Stimulated activated naive CD8-positive, alpha-beta T cell treated with anti-CD3 and anti-CD28 coated beads, Interleukin-15, Interleukin-2, amounts not matched to agents 100 ng/mL and 50 ng/mL, for 24 hours (primary cell): ENCODE data around the gene ZNF616.

Source experiments
- H3K27ac Mint-ChIP-seq: one replicate; pipeline ENCODE4 v1.8.0; 2021; ENCODE audit warnings: mild to moderate bottlenecking, mixed read lengths
- H3K27me3 Mint-ChIP-seq: one replicate; pipeline ENCODE4 v1.8.0; 2021; ENCODE audit warnings: mixed read lengths
- H3K36me3 Mint-ChIP-seq: one replicate; pipeline ENCODE4 v1.8.0; 2021; ENCODE audit warnings: low read depth, mixed read lengths
- H3K4me1 Mint-ChIP-seq: one replicate; pipeline ENCODE4 v1.8.0; 2021; ENCODE audit warnings: low read depth, mixed read lengths
- H3K4me3 Mint-ChIP-seq: one replicate; pipeline ENCODE4 v1.8.0; 2021; ENCODE audit warnings: mild to moderate bottlenecking, mixed read lengths
- H3K9me3 Mint-ChIP-seq: one replicate; pipeline ENCODE4 v1.8.0; 2021; ENCODE audit warnings: mixed read lengths

ZNF616 gene

DNA sequence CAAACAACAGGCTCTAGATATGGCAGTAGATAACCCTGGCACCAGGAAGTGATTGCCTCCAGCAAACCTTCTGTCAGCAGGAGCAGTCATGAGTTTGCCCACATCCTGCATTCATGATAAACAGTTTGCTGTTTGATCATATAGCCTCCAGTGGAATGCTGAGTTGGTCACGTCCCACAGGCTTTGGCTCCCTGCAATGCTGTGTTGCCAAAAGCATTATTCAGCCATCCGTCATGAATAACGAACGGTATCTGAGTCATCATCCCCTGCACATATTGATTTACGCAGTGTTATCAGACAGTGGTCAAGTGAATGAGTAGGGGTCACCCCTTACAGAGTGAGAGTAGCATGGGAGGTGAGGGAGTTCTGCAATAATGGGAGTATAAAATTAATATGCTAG lies 69.2 kb downstream of the ZNF616 start:
- Mint-ChIP-seq H3K27ac (no peak overlapping the region), H3K9me3 (peaks cover 62% of the 10 kb centered on the region), H3K4me1 (no peaks in the 10 kb centered on the region), H3K4me3 (no peak overlapping the region), H3K27me3 (no peaks in the 10 kb centered on the region), H3K36me3 (peaks cover 100% of the 10 kb centered on the region)

- peaks cover 60% of the 10 kb centered on the region for H3K9me3 Mint-ChIP-seq
- no peak overlapping the region for H3K4me3 Mint-ChIP-seq
- no peaks in the 10 kb centered on the region for H3K27me3 Mint-ChIP-seq
- no peaks in the 10 kb centered on the region for H3K4me1 Mint-ChIP-seq
- H3K27ac Mint-ChIP-seq: no peak overlapping the region
- H3K36me3 Mint-ChIP-seq: peaks cover 100% of the 10 kb centered on the region
These were observed 70.1 kb downstream of the ZNF616 start for GRCh38 chr19:52069653-52070052.

DNA sequence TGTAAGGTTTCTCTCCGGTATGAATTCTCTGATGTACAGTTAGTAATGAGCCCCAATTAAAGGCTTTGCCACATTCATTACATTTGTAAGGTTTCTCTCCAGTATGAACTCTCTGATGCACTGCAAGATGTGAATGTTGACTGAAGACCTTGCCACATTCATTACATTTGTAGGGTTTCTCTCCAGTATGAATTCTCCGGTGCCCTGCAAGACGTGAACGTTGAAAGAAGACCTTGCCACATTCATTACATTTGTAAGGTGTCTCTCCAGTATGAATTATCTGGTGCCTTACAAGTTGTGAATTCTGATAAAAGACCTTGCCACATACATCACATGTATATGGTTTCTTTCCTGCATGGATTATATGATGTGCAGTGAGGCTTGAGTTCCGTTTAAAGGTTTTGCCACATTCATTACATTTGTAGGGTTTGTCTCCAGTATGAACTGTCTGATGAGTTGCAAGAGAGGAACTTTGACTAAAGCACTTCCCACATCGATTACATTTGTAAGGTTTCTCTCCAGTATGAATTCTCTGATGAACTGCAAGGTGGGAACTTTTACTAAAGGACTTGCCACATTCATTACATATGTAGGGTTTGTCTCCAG lies 73.4 kb downstream of the ZNF616 start:
- H3K27ac Mint-ChIP-seq: no peak overlapping the region
- H3K9me3 Mint-ChIP-seq: peaks cover 52% of the 10 kb centered on the region
- no peak overlapping the region for H3K4me3 Mint-ChIP-seq
- no peaks in the 10 kb centered on the region for H3K4me1 Mint-ChIP-seq
- H3K36me3 Mint-ChIP-seq: peaks cover 97% of the 10 kb centered on the region
- H3K27me3 Mint-ChIP-seq: no peaks in the 10 kb centered on the region

GRCh38 chr19:52065399-52065798 lies 74.3 kb downstream of the ZNF616 start:
- Mint-ChIP-seq H3K4me3 (no peak overlapping the region), H3K36me3 (peaks cover 97% of the 10 kb centered on the region), H3K27ac (no peak overlapping the region), H3K4me1 (no peaks in the 10 kb centered on the region), H3K9me3 (peaks cover 52% of the 10 kb centered on the region), H3K27me3 (no peaks in the 10 kb centered on the region)
